ENCODE results near the gene PROSER3. TPM values are rescaled to one million over a fixed set of nuclear protein-coding genes. Genes with fewer than 3 reads are reported as not detected.
A peak's percentile ranks its signal among the peaks of the same experiment; 100 is the strongest.
"Not testable (repeated sequence)": the region's sequence is repeated elsewhere in the genome, so short reads cannot be mapped to it uniquely, and the experiment has no call there.

PROSER3 gene
- total RNA-seq, 1 donor from 2014 or later, result 63.4 TPM

GRCh38 chr19:35721374-35721773 is 36.6 kb upstream of the PROSER3 start:
- H3K4me1 Mint-ChIP-seq, result peaks cover 20% of the 10 kb centered on the region
- TF ChIP-seq CTCF (conservative IDR thresholded peaks at IDR 0.05), result no peak
- H3K27ac Mint-ChIP-seq (ENCODE audit: unreplicated experiment), result no peak overlapping the region
- DNase-seq (ENCODE audit: low read depth, low spot score), result no peak
- H3K4me3 Mint-ChIP-seq, result no peak overlapping the region
- H3K9me3 Mint-ChIP-seq, result no peaks in the 10 kb centered on the region
- peaks cover 2% of the 10 kb centered on the region for H3K36me3 Mint-ChIP-seq (ENCODE audit: low read depth)
- H3K27me3 Mint-ChIP-seq (ENCODE audit: low read depth), result no peaks in the 10 kb centered on the region

- Mint-ChIP-seq H3K36me3 (ENCODE audit: low read depth) (peaks cover 5% of the 10 kb centered on the region), H3K4me3 (peak overlapping the region; percentile 49), H3K27me3 (ENCODE audit: low read depth) (no peaks in the 10 kb centered on the region), H3K4me1 (peaks cover 14% of the 10 kb centered on the region), H3K9me3 (no peaks in the 10 kb centered on the region), H3K27ac (ENCODE audit: unreplicated experiment) (no peak overlapping the region)
- no peak for DNase-seq (ENCODE audit: low read depth, low spot score)
- no peak for TF ChIP-seq CTCF (conservative IDR thresholded peaks at IDR 0.05)
Measured at GRCh38 chr19:35722461-35722860, 35.5 kb upstream of the PROSER3 start.

- Mint-ChIP-seq H3K9me3 (no peaks in the 10 kb centered on the region), H3K27me3 (ENCODE audit: low read depth) (no peaks in the 10 kb centered on the region), H3K27ac (ENCODE audit: unreplicated experiment) (no peak overlapping the region), H3K4me1 (peaks cover 14% of the 10 kb centered on the region), H3K36me3 (ENCODE audit: low read depth) (peaks cover 5% of the 10 kb centered on the region), H3K4me3 (no peak overlapping the region)
- no peak for TF ChIP-seq CTCF (conservative IDR thresholded peaks at IDR 0.05)
- no peak for DNase-seq (ENCODE audit: low read depth, low spot score)
Measured at GRCh38 chr19:35722897-35723296, 35.1 kb upstream of the PROSER3 start.

GRCh38 chr19:35723671-35724070 is 34.3 kb upstream of the PROSER3 start:
- Mint-ChIP-seq H3K4me3 (peak overlapping the region; percentile 52), H3K9me3 (no peaks in the 10 kb centered on the region), H3K36me3 (ENCODE audit: low read depth) (peaks cover 5% of the 10 kb centered on the region), H3K27ac (ENCODE audit: unreplicated experiment) (no peak overlapping the region), H3K27me3 (ENCODE audit: low read depth) (no peaks in the 10 kb centered on the region), H3K4me1 (peaks cover 13% of the 10 kb centered on the region)
- no peak for TF ChIP-seq CTCF (conservative IDR thresholded peaks at IDR 0.05)
- no peak for DNase-seq (ENCODE audit: low read depth, low spot score)

GRCh38 chr19:35724132-35724531 is 33.8 kb upstream of the PROSER3 start:
- not testable (repeated sequence) for H3K27ac Mint-ChIP-seq (ENCODE audit: unreplicated experiment); H3K9me3 Mint-ChIP-seq; H3K27me3 Mint-ChIP-seq (ENCODE audit: low read depth); DNase-seq (ENCODE audit: low read depth, low spot score); H3K36me3 Mint-ChIP-seq (ENCODE audit: low read depth); H3K4me1 Mint-ChIP-seq
- peak overlapping the region; percentile 52 for H3K4me3 Mint-ChIP-seq

GRCh38 chr19:35724560-35724959 is 33.4 kb upstream of the PROSER3 start:
- Mint-ChIP-seq H3K9me3 (no peaks in the 10 kb centered on the region), H3K4me1 (peaks cover 4% of the 10 kb centered on the region), H3K36me3 (ENCODE audit: low read depth) (peaks cover 5% of the 10 kb centered on the region), H3K4me3 (peak overlapping the region; percentile 52), H3K27ac (ENCODE audit: unreplicated experiment) (no peak overlapping the region), H3K27me3 (ENCODE audit: low read depth) (no peaks in the 10 kb centered on the region)
- TF ChIP-seq CTCF (conservative IDR thresholded peaks at IDR 0.05), result no peak
- no peak for DNase-seq (ENCODE audit: low read depth, low spot score)

All from neural crest cell (in vitro differentiated cells).